HG02759 (cell line): ENCODE results near the gene MSRB1.
"Not testable (repeated sequence)": the region's sequence is repeated elsewhere in the genome, so short reads cannot be mapped to it uniquely, and the experiment has no call there.

Experiments
- ATAC-seq: cut with Tn5 transposase; IDR thresholded peaks from one replicate; pipeline ENCODE4 v1.9.1; 2021; ENCODE audit warnings: mild to moderate bottlenecking, moderate library complexity; ENCODE audit not compliant: unreplicated experiment

The MSRB1 gene

GRCh38 chr16:1903845-1904840 is 38.9 kb downstream of the MSRB1 start:
- no peak for ATAC-seq

GRCh38 chr16:1903220-1903574 is 39.8 kb downstream of the MSRB1 start:
- no peak for ATAC-seq

DNA sequence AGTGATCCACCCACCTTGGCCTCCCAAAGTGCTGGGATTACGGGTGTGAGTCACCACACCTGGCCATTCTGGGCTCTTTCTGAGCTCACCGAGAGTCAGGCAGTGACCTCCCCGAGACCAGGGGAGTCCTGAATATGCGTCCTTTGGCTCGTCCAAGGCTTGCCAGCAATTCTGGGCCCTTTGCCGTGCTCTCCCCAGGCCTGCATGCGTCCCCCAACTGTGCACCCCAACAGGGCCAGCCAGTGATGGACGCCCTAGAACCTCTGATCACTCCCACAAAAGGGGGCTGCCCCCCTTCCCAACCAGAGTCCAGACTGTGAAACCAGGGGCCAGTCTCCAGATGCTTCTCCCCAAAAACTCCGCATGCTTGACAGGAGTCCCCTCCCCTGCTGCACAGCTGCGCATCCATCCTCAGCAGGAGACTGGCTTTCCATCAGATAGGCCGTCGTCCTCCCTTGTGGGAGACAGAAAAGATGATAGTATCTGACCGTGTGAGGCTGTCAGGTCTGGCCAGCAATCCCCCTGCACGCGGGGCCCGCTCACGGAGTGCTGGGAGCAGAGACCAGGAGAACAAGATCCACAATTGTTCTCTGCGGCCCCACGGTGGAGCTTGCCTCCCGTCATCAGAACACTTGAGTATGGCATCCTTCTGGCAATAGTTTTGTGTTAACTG is 40.3 kb downstream of the MSRB1 start:
- ATAC-seq: no peak

DNA sequence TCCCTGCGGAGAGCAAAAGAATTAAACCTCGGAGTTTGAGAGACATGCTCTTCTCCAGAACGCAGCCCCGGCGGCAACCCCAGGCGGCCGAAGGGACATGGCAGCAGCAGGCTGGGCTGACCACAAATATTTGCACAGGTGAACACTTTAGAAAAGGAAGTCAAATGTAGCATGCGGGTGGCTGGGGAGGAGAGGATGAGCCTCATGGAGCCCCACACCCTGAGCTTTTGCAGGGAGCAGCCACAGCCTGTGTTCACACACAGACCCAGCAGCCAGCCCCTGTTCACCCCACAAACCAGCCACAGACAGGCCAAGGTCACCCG is 42.6 kb downstream of the MSRB1 start:
- ATAC-seq: no peak

- no peak for ATAC-seq
Measured at GRCh38 chr16:1899641-1900451, 43.2 kb downstream of the MSRB1 start.

DNA sequence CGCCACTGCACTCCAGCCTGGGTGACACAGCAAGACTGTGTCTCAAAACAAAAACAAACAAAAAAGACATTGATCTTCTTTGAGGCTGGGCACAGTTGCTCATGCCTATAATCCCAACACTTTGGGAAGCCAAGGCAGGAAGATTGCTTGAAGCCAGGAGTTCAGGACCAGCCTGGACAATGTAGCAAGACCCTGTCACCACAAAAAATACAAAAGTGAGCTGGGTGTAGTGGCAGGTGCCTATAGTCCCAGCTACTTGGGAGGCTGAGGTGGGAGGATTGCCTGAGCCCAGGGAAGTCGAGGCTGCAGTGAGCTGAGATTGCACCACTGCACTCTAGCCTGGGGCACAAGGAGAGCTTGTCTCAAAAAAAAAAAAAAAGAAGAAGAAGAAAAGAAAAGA is 45.3 kb downstream of the MSRB1 start:
- not testable (repeated sequence) for ATAC-seq

- ATAC-seq: no peak
Measured at GRCh38 chr16:1895949-1896675, 46.9 kb downstream of the MSRB1 start.

DNA sequence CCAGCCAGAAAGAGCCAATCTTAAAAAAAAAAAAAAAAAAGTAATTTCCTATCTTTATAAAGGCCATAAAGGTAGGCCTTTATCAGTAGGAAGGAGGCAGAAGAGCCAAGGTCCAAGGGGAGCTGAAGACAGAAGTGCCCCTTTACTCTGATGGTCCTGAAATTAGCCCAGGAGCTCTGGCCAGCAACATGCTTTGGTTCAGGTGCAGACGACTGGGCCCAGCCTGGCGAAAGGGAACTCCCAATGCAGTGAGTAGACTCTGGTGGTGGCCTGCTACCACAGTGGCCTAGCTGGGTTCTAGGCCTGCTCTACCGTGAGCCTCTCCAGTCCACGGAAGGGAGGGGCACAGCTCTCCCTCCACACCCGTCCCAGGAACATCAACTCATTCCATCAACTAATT is 47.9 kb downstream of the MSRB1 start:
- ATAC-seq: no peak

- no peak for ATAC-seq
Measured at GRCh38 chr16:1890708-1891050, 52.3 kb downstream of the MSRB1 start.

DNA sequence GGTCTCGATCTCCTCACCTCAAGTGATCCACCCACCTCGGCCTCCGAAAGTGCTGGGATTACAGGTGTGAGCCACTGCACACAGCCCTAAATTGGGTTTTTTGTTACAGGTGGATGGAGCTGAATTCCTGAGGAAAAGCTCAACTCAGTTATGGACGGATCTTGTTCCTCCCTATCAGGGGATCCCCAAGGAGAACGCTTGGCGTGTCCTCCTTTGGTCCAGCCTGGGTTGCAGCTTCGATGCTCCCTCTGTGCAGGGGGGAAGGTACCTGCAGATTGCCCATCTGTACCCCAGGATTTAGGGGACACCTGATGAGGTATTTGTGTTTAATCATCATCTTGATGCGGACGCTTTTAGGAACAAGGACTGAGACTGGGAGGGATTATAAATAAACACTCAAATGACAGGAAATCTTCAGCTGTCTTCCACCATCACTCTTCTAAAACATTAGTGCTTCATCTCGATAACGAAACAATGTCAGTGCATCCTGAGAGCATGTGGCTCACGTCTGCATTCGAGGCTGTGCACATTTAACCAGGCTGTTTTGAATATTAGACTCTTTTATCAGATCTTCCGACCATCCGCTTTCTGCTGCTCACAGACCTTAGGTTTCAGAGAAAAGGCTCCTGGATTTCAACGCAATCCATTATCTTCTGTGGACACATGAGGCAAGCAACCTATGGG is 52.8 kb downstream of the MSRB1 start:
- ATAC-seq: no peak
